Testis (tissue), 2 donors: ENCODE data around the gene LKAAEAR1.

Source experiments
- POLR2A ChIP-seq: fragments of 450-650 bp; IDR thresholded peaks from one replicate; pipeline ENCODE4 v1.6.1; 2017; ENCODE audit warnings: antibody characterized with exemption, mild to moderate bottlenecking, moderate library complexity
- TF ChIP-seq, protein P1 (sequence below), 3 experiments: fragments of 450-650 bp in 2 of 3; fragments of 200-600 bp in 1 of 3; sonication (generic) in 1 of 3; IDR thresholded peaks; one replicate each; pipeline ENCODE4 v1.5.1; 2016 to 2019; ENCODE audit warnings: antibody characterized with exemption in 3 of 3, mild to moderate bottlenecking in 2 of 3, moderate library complexity in 1 of 3

DNA sequence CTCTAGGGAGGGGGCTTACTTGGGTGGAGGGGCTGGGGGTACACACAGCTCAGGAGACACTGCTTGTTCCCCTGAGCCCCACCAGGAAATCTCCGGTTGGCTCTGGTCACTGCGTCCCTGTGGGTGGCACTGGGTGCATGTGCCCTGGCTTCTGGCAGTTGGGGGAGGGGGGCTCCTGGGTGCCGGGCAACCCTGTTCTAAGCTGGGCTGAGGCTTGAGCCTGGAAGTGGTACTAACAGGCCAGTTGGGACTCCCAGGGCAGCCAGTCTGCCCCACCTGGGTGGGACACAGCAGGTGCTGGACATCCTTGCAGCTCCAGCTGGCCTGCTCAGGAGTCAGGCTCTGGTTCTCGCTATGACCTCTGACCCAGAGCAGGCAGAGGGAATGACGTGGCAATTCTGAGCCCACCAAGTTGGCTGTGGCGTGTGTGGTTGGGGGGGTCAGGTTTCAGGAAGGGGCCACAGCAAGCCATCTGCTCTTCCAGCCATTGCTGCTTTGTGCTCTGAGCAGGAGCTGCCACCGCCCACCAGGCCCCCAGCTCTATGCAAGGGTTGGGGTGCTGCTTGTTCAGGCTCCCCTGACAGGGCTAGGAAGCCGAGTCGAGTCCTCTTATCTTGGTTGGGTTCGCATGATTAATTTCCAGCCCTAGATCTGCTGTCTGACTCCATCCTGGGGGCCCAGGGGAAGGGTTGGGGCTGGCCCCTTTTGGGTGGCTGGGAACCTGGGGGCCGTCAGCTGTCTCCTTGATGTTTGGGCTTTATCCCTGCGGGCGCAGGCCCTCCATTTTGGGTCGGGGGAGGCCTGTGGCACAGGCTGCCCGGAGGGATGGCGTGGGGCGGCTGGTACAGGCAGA, 47.6 kb downstream of the LKAAEAR1 start:
- TF ChIP-seq, protein P1, sequence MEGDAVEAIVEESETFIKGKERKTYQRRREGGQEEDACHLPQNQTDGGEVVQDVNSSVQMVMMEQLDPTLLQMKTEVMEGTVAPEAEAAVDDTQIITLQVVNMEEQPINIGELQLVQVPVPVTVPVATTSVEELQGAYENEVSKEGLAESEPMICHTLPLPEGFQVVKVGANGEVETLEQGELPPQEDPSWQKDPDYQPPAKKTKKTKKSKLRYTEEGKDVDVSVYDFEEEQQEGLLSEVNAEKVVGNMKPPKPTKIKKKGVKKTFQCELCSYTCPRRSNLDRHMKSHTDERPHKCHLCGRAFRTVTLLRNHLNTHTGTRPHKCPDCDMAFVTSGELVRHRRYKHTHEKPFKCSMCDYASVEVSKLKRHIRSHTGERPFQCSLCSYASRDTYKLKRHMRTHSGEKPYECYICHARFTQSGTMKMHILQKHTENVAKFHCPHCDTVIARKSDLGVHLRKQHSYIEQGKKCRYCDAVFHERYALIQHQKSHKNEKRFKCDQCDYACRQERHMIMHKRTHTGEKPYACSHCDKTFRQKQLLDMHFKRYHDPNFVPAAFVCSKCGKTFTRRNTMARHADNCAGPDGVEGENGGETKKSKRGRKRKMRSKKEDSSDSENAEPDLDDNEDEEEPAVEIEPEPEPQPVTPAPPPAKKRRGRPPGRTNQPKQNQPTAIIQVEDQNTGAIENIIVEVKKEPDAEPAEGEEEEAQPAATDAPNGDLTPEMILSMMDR (IDR thresholded peaks at IDR 0.05): no peak
- no peak for TF ChIP-seq POLR2A
